Activated CD8-positive, alpha-beta memory T cell treated with anti-CD3 and anti-CD28 coated beads, Interleukin-2, amount 10 ng/mL, durations not matched to agents 7 days and 5 days (primary cell): ENCODE measurements around the gene TRIM52. TPM values are rescaled to one million over a fixed set of nuclear protein-coding genes. Genes with fewer than 3 reads are reported as not detected.
"Not testable (repeated sequence)": the region's sequence is repeated elsewhere in the genome, so short reads cannot be mapped to it uniquely, and the experiment has no call there.

Source experiments
- ATAC-seq: fragments of 150-1000 bp; cut with Tn5 transposase; one replicate; pipeline ENCODE4 v1.10.0; 2021; ENCODE audit warnings: moderate library complexity
- CTCF ChIA-PET: fragments of 350-600 bp; sonication (Branson Sonifier 250); formaldehyde crosslinking; loops from one replicate; lab custom pipeline; 2021; ENCODE audit warnings: antibody characterized with exemption; lab: Charles Lee
- DNase-seq: peaks from one replicate; pipeline ENCODE4 v3.0.0-alpha.2; 2020
- H3K27ac Mint-ChIP-seq: one replicate; pipeline ENCODE4 v1.8.0; 2021; ENCODE audit warnings: mild to moderate bottlenecking, mixed read lengths
- H3K27me3 Mint-ChIP-seq: one replicate; pipeline ENCODE4 v1.8.0; 2021; ENCODE audit warnings: mixed read lengths
- H3K36me3 Mint-ChIP-seq: one replicate; pipeline ENCODE4 v1.8.0; 2021; ENCODE audit warnings: mild to moderate bottlenecking, mixed read lengths
- H3K4me1 Mint-ChIP-seq: one replicate; pipeline ENCODE4 v1.8.0; 2021; ENCODE audit warnings: mixed read lengths
- H3K4me3 Mint-ChIP-seq: one replicate; pipeline ENCODE4 v1.8.0; 2021; ENCODE audit warnings: mild to moderate bottlenecking, moderate library complexity, mixed read lengths
- H3K9me3 Mint-ChIP-seq: one replicate; pipeline ENCODE4 v1.8.0; 2022; ENCODE audit warnings: low read depth, mixed read lengths
- microRNA-seq: library from miRNA; unstranded; fragments of <30 nt; microRNA quantifications from one replicate; pipeline ENCODE4 v1.2.0, GENCODE V29; 2022
- total RNA-seq, 2 experiments: library from RNA; stranded (reverse); gene quantifications; one replicate each; pipeline ENCODE4 v1.2.3, GENCODE V29; 2021

TRIM52 gene
- total RNA-seq, 2 experiments from 2014 or later, result 20.0 to 26.2 TPM

DNA sequence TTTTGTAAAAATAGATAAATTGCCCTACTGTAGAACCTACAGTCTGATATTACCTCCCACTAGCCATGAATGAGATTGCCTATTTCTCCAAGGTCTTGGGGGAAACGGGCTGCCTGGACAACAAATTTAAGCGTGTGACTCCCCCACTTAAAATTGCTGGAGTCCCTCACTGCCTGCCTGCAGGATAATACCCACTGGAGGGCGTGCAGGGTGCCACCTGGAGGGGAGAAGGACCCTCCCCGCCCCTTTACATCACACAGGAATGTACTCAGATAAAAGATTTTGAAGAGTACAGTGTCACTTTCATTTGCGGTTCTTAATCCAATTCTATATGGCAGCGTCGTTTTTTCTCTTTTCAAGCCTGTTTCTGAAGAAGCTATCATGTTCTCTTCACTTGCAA lies 49.7 kb downstream of the TRIM52 start:
- no peak overlapping the region for H3K27ac Mint-ChIP-seq
- H3K4me3 Mint-ChIP-seq, result no peak overlapping the region
- CTCF ChIA-PET, result interaction anchor here (0.9 to 2.0 kb wide), 2 partner anchors 21 to 26 kb away, joined by 3 to 8 read pairs; no protein-coding TSS in a partner anchor

DNA sequence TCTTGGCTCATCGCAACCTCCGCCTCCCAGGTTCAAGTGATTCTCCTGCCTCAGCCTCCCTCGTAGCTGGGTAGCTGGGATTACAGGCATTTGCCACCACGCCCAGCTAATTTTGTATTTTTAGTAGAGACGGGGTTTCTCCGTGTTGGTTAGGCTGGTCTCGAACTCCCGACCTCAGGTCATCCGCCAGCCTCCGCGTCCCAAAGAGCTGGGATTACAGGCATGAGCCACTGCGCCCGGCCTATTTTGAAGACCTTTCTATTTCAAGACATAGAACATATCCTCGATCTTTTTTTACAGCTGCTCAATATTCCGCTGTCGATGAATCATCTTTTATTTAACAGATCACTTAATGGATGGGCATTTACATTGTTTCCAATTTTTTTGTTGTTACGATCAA lies 50.2 kb downstream of the TRIM52 start:
- H3K9me3 Mint-ChIP-seq, H3K36me3 Mint-ChIP-seq, H3K4me3 Mint-ChIP-seq, ATAC-seq, DNase-seq, H3K27ac Mint-ChIP-seq: not testable (repeated sequence)
- peaks cover 13% of the 10 kb centered on the region for H3K27me3 Mint-ChIP-seq
- H3K4me1 Mint-ChIP-seq, result peaks cover 24% of the 10 kb centered on the region
- CTCF ChIA-PET, result interaction anchor here (0.9 to 2.0 kb wide), 2 partner anchors 21 to 26 kb away, joined by 3 to 8 read pairs; no protein-coding TSS in a partner anchor

More for the DNA sequence above, 49.7 kb downstream of the TRIM52 start:
- ATAC-seq (no peak), DNase-seq (no peak)
- Mint-ChIP-seq H3K36me3 (no peaks in the 10 kb centered on the region), H3K9me3 (no peaks in the 10 kb centered on the region), H3K27me3 (peaks cover 7% of the 10 kb centered on the region), H3K4me1 (peaks cover 22% of the 10 kb centered on the region)

DNA sequence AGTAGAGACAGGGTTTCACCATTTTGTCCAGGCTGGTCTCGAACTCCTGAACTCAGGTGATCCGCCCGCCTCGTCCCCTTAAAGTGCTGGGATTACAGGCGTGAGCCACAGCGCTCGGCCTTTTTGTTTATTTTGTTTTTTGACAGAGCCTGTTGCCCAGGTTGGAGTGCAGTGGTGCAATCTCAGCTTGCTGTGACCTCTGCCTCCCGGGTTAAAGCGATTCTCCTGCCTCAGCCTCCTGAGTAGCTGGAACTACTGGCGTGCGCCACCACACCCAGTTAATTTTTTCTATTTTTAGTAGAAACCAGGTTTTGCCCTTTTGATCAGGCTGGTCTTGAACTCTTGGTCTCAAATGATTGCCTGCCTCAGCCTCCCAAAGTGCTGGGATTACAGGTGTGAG lies 50.8 kb downstream of the TRIM52 start:
- CTCF ChIA-PET, result interaction anchor here (0.8 to 0.9 kb wide), 2 partner anchors 13 to 20 kb away, joined by 3 read pairs; partner anchors contain the start of gene TRIM41
- H3K4me3 Mint-ChIP-seq, ATAC-seq, H3K36me3 Mint-ChIP-seq, H3K27ac Mint-ChIP-seq, H3K9me3 Mint-ChIP-seq, DNase-seq: not testable (repeated sequence)
- Mint-ChIP-seq H3K4me1 (peaks cover 27% of the 10 kb centered on the region), H3K27me3 (peaks cover 16% of the 10 kb centered on the region)

DNA sequence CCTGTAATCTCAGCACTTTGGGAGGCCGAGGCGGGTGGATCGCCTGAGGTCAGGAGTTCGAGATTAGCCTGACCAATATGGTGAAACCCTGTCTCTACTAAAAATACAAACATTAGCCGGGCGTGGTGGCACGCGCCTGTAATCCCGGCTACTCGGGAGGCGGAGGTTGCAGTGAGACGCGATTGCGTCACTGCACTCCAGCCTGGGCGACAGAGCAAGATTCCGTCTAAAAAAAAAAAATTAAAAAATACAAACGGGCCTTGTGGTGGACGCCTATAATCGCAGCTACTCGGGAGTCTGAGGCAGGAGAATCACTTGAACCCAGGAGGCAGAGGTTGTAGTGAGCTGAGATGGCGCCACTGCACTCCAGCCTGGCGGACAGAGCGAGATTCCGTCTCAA lies 51.9 kb downstream of the TRIM52 start:
- H3K36me3 Mint-ChIP-seq, H3K4me3 Mint-ChIP-seq, H3K9me3 Mint-ChIP-seq, H3K27ac Mint-ChIP-seq, ATAC-seq, DNase-seq: not testable (repeated sequence)
- peaks cover 27% of the 10 kb centered on the region for H3K4me1 Mint-ChIP-seq
- peaks cover 18% of the 10 kb centered on the region for H3K27me3 Mint-ChIP-seq
- CTCF ChIA-PET, result interaction anchor here (7.4 kb wide), 1 partner anchor 18 kb away, joined by 129 read pairs; no protein-coding TSS in a partner anchor

DNA sequence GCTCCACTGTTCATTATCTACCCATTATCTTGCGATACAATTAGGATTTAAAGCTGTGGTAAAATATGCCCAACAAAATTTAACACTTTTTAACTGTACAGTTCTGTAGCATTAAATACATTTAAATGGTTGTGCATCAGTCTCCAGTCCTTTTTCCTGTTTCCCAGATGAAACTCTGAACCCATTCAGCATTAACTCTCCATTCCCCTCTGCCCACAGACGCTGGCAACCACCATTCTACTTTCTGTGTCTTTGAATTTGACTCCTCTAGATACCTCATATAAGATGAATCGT lies 53.0 kb downstream of the TRIM52 start:
- peaks cover 25% of the 10 kb centered on the region for H3K27me3 Mint-ChIP-seq
- no peaks in the 10 kb centered on the region for H3K36me3 Mint-ChIP-seq
- CTCF ChIA-PET, result interaction anchor here (1.3 to 7.4 kb wide), 12 partner anchors 8 to 40 kb away, joined by 4 to 129 read pairs (median 9); partner anchors contain the start of gene TRIM41
- no peak for ATAC-seq
- H3K27ac Mint-ChIP-seq, result peak overlapping the region; percentile 90
- peak overlapping the region; percentile 85 for H3K4me3 Mint-ChIP-seq
- H3K4me1 Mint-ChIP-seq, result peaks cover 27% of the 10 kb centered on the region
- no peak for DNase-seq
- no peaks in the 10 kb centered on the region for H3K9me3 Mint-ChIP-seq

DNA sequence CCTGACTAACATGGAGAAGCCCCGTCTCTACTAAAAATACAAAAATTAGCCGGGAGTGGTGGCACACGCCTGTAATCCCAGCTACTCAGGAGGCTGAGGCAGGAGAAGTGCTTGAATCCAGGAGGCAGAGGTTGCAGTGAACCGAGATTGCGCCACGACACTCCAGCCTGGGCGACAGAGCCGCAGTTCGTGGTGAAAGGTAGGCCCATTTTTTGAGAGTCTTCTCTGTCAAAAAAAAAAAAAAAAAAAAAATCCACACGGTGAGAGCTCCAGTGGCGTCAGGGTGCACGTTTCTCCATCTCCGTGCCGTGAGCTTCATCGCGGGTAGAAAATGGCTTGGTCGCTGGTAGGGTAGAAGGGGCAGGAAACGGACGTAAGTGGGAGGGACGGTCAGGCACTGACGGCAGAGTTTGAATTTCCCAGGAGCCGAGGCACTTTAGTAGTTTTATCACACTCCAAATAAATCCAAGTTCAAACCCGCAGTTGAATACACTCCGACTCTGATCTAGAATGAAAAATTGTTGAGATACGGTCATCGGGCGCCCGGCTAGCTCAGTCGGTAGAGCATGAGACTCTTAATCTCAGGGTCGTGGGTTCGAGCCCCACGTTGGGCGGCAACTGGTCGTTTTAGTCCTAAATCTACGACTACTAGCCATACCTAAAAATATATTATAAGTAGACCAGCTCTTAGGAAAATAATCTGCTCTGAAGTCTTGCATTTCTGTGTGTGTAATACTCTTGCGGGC lies 53.6 kb downstream of the TRIM52 start:
- peak; percentile 57 for ATAC-seq
- Mint-ChIP-seq H3K27me3 (peaks cover 27% of the 10 kb centered on the region), H3K4me1 (peaks cover 27% of the 10 kb centered on the region), H3K36me3 (no peaks in the 10 kb centered on the region), H3K4me3 (peak overlapping the region; percentile 85), H3K9me3 (no peaks in the 10 kb centered on the region), H3K27ac (peak overlapping the region; percentile 90)
- CTCF ChIA-PET, result interaction anchor here (0.9 to 7.4 kb wide), 15 partner anchors 9 to 53 kb away, joined by 3 to 129 read pairs (median 6); partner anchors contain the start of genes TRIM41 and TRIM52
- DNase-seq, result peak; percentile 91

DNA sequence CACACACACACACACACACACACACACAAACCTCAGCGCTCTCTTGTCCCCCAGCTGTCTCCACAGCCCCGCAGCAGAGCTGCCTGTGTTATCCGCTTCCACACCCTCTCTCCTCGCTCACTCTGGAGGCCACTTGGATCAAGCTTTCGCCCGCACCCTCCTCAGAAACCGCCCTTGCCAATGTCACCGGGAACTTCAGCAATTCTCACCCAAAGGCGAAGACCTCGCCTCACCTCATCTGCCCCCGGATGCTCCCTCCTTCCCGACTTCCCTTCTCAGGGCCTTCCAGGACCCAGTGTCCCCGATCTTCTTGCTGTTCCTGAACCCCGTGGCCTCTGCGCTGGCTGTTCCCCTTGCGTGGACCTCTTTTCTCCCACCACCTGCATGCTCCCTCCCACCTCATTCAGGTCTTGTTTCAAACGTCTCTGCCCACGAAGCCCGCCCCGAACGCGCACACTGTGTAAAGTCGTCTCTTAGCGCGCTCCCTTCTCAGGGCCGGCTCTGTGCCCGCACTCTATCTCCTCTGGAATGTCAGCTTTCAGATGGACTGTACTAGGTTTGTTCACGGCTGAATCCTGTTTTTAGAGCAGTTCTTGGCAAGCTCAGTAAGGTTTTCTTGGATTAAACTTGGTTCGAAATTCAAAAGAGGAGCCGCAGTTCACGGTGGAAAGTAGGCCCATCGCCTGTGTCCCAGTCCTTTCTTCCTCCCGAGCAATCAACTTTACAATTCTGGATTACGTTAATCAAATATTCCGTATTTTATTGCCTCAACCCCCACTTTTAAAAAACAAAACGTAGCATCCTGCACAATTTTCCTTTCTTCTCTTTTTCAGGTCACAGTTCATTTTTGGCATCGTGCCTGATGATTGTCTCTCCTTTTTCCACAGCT lies 54.9 kb downstream of the TRIM52 start:
- H3K27me3 Mint-ChIP-seq, result peaks cover 34% of the 10 kb centered on the region
- H3K27ac Mint-ChIP-seq, result peak overlapping the region; percentile 90
- CTCF ChIA-PET, result interaction anchor here (0.6 to 7.4 kb wide), 10 partner anchors 10 to 55 kb away, joined by 3 to 129 read pairs (median 10); partner anchors contain the start of genes TRIM41 and TRIM52
- DNase-seq (no peak), ATAC-seq (no peak)
- peak overlapping the region; percentile 85 for H3K4me3 Mint-ChIP-seq
- no peaks in the 10 kb centered on the region for H3K36me3 Mint-ChIP-seq
- no peaks in the 10 kb centered on the region for H3K9me3 Mint-ChIP-seq
- H3K4me1 Mint-ChIP-seq, result peaks cover 27% of the 10 kb centered on the region

Small RNA genes lying within 50 kb of the gene (microRNA-seq; reads per million reads assigned to microRNA genes)
- not detected for gene MIR4638

Other genes with a start within 250 kb of the TRIM52 start
- gene BTNL9, start 220.9 kb downstream of the TRIM52 start, total RNA-seq, result not detected
- not detected for gene OR2V1, start 130.0 kb downstream of the TRIM52 start, total RNA-seq
- gene OR2V2, start 113.6 kb downstream of the TRIM52 start, total RNA-seq, result not detected
- gene TRIM7, start 55.9 kb downstream of the TRIM52 start, total RNA-seq, result 1 to 10 TPM; 1.6 to 1.7 TPM
- gene TRIM41, start 37.9 kb downstream of the TRIM52 start, total RNA-seq, result 10 to 100 TPM; 40.7 to 44.9 TPM
- gene RACK1, start 17.2 kb downstream of the TRIM52 start, total RNA-seq, result 1,000 to 10,000 TPM; 1,565 to 1,861 TPM
- not detected for gene OR4F3, start 106.1 kb upstream of the TRIM52 start, total RNA-seq